GM12872 (cell line): ENCODE results near the gene STAB1.

ENCODE experiments used
- TF ChIP-seq, protein P1 (sequence below): IDR thresholded peaks from 3 replicates; pipeline ENCODE4 v1.5.1; 2011; ENCODE audit warnings: low read depth, mild to moderate bottlenecking, low read length, moderate library complexity; ENCODE audit not compliant: insufficient read depth

Gene STAB1

GRCh38 chr3:52490035-52490938 is 4.9 kb upstream of the STAB1 start:
- TF ChIP-seq, protein P1, sequence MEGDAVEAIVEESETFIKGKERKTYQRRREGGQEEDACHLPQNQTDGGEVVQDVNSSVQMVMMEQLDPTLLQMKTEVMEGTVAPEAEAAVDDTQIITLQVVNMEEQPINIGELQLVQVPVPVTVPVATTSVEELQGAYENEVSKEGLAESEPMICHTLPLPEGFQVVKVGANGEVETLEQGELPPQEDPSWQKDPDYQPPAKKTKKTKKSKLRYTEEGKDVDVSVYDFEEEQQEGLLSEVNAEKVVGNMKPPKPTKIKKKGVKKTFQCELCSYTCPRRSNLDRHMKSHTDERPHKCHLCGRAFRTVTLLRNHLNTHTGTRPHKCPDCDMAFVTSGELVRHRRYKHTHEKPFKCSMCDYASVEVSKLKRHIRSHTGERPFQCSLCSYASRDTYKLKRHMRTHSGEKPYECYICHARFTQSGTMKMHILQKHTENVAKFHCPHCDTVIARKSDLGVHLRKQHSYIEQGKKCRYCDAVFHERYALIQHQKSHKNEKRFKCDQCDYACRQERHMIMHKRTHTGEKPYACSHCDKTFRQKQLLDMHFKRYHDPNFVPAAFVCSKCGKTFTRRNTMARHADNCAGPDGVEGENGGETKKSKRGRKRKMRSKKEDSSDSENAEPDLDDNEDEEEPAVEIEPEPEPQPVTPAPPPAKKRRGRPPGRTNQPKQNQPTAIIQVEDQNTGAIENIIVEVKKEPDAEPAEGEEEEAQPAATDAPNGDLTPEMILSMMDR, result no peak

DNA sequence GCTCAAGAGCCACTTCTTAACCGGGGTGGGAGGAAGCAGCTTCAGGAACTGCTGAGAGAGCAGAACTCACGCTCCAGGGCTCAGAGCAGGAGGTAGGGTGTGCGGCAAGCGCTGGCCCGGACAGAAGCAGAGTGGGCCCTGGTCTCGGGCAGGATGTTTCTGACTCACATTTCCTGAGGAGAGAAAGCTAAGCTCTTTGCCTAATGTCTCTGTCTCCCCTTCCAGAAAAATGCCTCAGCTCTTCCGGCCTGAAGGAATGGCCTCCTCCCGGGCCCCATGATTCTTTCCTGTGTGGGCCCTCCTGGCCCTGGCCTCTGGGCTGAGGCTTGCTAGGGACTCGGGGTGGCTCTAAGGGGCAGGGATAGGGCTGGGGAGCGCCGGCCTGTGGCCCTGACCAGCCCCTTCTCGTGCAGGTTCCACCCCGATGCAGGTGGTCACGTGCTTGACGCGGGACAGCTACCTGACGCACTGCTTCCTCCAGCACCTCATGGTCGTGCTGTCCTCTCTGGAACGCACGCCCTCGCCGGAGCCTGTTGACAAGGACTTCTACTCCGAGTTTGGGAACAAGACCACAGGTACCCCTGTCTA is 4.1 kb upstream of the STAB1 start:
- TF ChIP-seq, protein P1, result no peak

DNA sequence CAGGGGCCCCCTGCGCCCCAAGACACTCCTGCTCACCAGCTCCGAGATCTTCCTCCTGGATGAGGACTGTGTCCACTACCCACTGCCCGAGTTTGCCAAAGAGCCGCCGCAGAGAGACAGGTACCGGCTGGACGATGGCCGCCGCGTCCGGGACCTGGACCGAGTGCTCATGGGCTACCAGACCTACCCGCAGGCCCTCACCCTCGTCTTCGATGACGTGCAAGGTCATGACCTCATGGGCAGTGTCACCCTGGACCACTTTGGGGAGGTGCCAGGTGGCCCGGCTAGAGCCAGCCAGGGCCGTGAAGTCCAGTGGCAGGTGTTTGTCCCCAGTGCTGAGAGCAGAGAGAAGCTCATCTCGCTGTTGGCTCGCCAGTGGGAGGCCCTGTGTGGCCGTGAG is 3.1 kb upstream of the STAB1 start:
- TF ChIP-seq, protein P1, result no peak

GRCh38 chr3:52493232-52494017 is 1.7 kb upstream of the STAB1 start:
- TF ChIP-seq, protein P1, result no peak

GRCh38 chr3:52494445-52494844 is 693 bp upstream of the STAB1 start:
- TF ChIP-seq, protein P1, result no peak

GRCh38 chr3:52495777-52496602 is 852 bp downstream of the STAB1 start:
- TF ChIP-seq, protein P1, result no peak
